Osteocyte (in vitro differentiated cells): Measurements from ENCODE around the gene JPH4. TPM values are rescaled to one million over a fixed set of nuclear protein-coding genes. Genes with fewer than 3 reads are reported as not detected.

Experiments used
- DNase-seq: peaks from one replicate; pipeline ENCODE4 v3.0.0; 2021; ENCODE audit warnings: mixed read lengths; ENCODE audit not compliant: unreplicated experiment; ENCODE audit errors: extremely low spot score
- H3K27ac Mint-ChIP-seq: one replicate; pipeline ENCODE4 v1.8.0; 2021; ENCODE audit warnings: mild to moderate bottlenecking, mixed read lengths; ENCODE audit not compliant: unreplicated experiment
- H3K27me3 Mint-ChIP-seq: one replicate; pipeline ENCODE4 v1.8.0; 2021; ENCODE audit warnings: mixed read lengths; ENCODE audit not compliant: unreplicated experiment
- H3K36me3 Mint-ChIP-seq: one replicate; pipeline ENCODE4 v1.8.0; 2021; ENCODE audit warnings: mixed read lengths; ENCODE audit not compliant: unreplicated experiment
- H3K4me1 Mint-ChIP-seq: one replicate; pipeline ENCODE4 v1.8.0; 2021; ENCODE audit warnings: mixed read lengths; ENCODE audit not compliant: unreplicated experiment
- H3K4me3 Mint-ChIP-seq: one replicate; pipeline ENCODE4 v1.8.0; 2021; ENCODE audit warnings: mild to moderate bottlenecking, moderate library complexity, mixed read lengths; ENCODE audit not compliant: unreplicated experiment
- H3K9me3 Mint-ChIP-seq: one replicate; pipeline ENCODE4 v1.8.0; 2021; ENCODE audit warnings: mixed read lengths; ENCODE audit not compliant: unreplicated experiment
- total RNA-seq: library from RNA; stranded (reverse); gene quantifications from 2 replicates; pipeline ENCODE4 v1.2.1, GENCODE V29; 2021
- TF ChIP-seq, protein P1 (sequence below): fragments of 200-600 bp; sonication (generic); IDR thresholded peaks from 2 replicates; pipeline ENCODE4 v1.5.0; 2021; ENCODE audit warnings: antibody characterized with exemption, mild to moderate bottlenecking, moderate library complexity

Gene JPH4
- total RNA-seq, 1 donor from 2014 or later: not detected

DNA sequence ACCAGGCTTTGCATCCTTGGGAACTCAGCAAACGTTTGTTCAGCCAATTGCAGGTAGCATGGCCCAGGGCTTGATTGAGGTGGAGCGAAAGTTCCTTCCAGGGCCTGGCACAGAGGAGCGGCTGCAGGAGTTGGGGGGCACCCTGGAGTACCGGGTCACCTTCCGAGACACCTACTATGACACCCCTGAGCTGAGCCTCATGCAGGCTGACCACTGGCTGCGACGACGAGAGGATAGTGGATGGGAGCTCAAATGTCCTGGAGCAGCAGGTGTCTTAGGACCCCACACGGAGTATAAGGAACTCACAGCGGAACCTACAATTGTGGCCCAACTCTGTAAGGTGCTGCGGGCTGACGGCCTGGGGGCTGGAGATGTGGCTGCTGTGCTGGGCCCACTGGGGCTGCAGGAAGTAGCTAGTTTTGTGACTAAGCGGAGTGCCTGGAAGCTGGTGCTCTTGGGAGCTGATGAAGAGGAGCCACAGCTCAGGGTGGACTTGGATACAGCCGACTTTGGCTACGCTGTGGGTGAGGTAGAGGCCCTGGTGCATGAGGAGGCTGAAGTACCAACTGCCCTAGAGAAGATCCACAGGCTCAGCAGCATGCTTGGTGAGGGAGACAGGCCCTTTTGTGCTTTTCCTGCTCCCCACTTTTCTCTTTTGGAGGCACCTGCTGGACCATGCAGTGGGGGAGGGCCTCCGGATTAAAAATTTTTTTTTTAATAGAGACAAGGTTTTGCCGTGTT, 21.7 kb downstream of the JPH4 start:
- H3K4me1 Mint-ChIP-seq: peaks cover 25% of the 10 kb centered on the region
- peak overlapping the region; percentile 96 for H3K4me3 Mint-ChIP-seq
- H3K27me3 Mint-ChIP-seq: no peaks in the 10 kb centered on the region
- peaks cover 4% of the 10 kb centered on the region for H3K36me3 Mint-ChIP-seq
- peak overlapping the region; percentile 95 for H3K27ac Mint-ChIP-seq
- TF ChIP-seq, protein P1, sequence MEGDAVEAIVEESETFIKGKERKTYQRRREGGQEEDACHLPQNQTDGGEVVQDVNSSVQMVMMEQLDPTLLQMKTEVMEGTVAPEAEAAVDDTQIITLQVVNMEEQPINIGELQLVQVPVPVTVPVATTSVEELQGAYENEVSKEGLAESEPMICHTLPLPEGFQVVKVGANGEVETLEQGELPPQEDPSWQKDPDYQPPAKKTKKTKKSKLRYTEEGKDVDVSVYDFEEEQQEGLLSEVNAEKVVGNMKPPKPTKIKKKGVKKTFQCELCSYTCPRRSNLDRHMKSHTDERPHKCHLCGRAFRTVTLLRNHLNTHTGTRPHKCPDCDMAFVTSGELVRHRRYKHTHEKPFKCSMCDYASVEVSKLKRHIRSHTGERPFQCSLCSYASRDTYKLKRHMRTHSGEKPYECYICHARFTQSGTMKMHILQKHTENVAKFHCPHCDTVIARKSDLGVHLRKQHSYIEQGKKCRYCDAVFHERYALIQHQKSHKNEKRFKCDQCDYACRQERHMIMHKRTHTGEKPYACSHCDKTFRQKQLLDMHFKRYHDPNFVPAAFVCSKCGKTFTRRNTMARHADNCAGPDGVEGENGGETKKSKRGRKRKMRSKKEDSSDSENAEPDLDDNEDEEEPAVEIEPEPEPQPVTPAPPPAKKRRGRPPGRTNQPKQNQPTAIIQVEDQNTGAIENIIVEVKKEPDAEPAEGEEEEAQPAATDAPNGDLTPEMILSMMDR: no peak
- DNase-seq: no peak
- H3K9me3 Mint-ChIP-seq: no peaks in the 10 kb centered on the region

DNA sequence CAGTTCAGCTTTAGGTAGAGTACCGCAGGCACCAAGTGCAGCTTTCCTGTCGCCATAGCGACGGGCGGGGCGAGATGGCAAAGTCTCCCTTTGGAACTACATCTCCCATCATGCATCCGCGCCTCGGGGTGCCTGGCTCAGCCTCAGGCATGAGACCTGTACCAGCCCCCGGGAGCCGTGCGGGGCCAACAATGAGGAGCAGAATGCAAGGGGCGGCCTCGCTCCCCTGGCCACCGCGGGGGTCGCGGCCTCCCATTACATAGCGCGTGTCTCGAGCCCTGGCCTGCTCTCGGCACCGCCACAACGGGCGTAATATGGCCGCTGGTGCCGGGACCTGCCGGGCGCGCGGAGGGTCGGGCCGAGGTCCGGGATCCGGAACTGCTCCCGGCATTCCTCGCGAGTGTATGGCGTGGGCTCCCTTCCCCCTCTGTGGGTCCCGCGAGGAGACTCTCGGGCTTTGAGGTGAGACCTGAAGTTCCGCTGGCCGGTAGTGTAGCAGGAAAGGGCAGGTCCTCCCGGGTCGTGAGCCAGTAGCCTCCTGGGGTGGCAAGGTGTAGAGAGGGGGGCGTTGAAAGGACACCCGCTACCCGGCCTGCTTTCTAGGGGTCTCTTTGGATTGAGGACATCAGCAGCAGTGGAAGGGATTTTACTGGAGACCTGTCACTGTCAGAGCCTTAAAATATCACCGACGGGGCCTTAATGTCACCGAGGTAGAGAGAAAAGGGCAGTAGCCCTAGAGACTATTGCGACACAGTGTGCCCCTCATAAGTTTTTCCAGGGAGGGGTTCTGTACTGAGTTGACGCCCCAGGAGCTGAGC, 22.5 kb downstream of the JPH4 start, which contains the start of gene THTPA:
THTPA (plus strand) TSS at position 390 of the 818 bp plus-strand sequence. CDS start 487 bp downstream, outside the sequence.
- TF ChIP-seq, protein P1: no peak
- Mint-ChIP-seq H3K4me1 (peaks cover 27% of the 10 kb centered on the region), H3K36me3 (peaks cover 4% of the 10 kb centered on the region), H3K27me3 (no peaks in the 10 kb centered on the region), H3K4me3 (peak within 1 kb of the TSS; percentile 96), H3K27ac (peak within 1 kb of the TSS; percentile 95), H3K9me3 (no peaks in the 10 kb centered on the region)
- peak; percentile 95 for DNase-seq

DNA sequence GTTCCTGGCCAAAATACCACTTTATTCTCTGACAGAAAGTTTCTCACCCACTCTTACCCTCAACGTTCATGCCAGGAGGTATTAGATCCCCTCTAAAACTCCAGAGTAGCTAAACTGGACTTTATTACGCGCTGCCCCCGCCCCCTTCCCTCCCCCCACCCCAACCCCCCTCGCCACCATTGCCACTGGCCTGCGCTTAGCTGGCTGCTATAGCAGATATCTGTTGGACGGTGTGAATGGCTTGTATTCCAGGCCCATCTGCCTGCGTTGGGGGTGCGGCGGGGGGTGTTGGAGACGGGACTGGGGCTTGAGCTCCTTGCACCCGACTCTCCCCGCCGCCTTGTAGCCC, 23.1 kb downstream of the JPH4 start:
- peaks cover 27% of the 10 kb centered on the region for H3K4me1 Mint-ChIP-seq
- no peaks in the 10 kb centered on the region for H3K27me3 Mint-ChIP-seq
- no peak for DNase-seq
- TF ChIP-seq, protein P1: no peak
- peak overlapping the region; percentile 95 for H3K27ac Mint-ChIP-seq
- peak overlapping the region; percentile 96 for H3K4me3 Mint-ChIP-seq
- no peaks in the 10 kb centered on the region for H3K9me3 Mint-ChIP-seq
- peaks cover 4% of the 10 kb centered on the region for H3K36me3 Mint-ChIP-seq

DNA sequence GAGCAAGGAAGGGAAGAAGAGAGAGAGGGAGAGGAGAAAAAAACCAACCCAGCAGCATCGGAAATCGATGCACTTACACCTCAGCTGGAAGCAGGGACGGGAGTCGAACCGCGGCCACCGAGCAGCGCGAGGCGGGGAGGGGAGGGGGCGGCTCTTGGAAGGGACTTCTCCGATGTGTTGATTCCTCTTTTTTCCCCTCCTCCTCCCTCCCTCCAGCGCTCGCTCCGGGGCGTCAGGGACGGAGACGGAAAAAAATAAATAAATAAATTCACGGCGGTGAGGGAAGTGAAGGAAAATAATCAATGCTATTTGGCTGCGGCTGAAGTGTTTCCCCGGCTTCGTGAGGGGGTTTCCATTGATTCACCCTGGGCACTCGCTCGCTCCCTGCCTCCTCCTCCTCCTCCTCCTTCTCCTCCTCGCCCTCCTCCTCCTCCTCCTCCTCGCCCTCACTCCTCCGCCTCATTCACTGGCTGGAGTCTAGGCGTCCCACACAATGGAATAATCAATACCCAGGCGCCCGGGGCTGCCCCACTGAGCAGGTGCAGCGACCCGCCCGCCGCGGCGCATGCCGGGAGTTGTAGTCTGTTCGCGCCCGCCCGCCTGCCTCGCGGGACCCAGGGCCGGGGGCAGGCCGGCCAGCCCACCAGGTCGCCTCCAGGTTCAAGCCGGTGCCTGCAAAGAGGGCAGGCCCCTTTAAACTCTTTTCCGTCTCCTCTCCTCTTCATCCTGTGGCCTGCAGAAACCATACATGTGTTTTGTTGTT, 27.1 kb downstream of the JPH4 start, which contains the start of gene ZFHX2:
ZFHX2 (minus strand) TSS at position 500 of the 763 bp plus-strand sequence. CDS start 16,440 bp downstream, outside the sequence.
- Mint-ChIP-seq H3K4me3 (no peak within 1 kb of the TSS), H3K4me1 (peaks cover 11% of the 10 kb centered on the region), H3K36me3 (no peaks in the 10 kb centered on the region), H3K9me3 (no peaks in the 10 kb centered on the region), H3K27ac (peak within 1 kb of the TSS; percentile 74), H3K27me3 (no peaks in the 10 kb centered on the region)
- TF ChIP-seq, protein P1: no peak
- peak; percentile 91 for DNase-seq
